Left cardiac atrium (tissue), 4 donors: Measurements from ENCODE around the gene AMIGO1. TPM values are rescaled to one million over a fixed set of nuclear protein-coding genes. Genes with fewer than 3 reads are reported as not detected.

ENCODE experiments used
- ATAC-seq, 2 donors: fragments of 200-7000 bp; cut with Tn5 transposase; one replicate each; pipeline ENCODE4 v1.9.1; 2020; ENCODE audit warnings: mild to moderate bottlenecking in 2 of 2, moderate library complexity in 2 of 2
- DNase-seq: peaks from one replicate; pipeline ENCODE4 v3.0.0-alpha.2; 2020
- intact Hi-C, 2 donors: fragments of 100-400 bp; cut with DNase I; formaldehyde crosslinking; loops; one replicate each; pipeline versions ENCODE4 v1.14.1 to v1.15.1; 2022 to 2023
- total RNA-seq, 2 donors: library from RNA; stranded (reverse); fragmentation: NEBNext Ultra II Directional; extraction: Animal tissue kit (Norgen Biotek cat#: 25700); gene quantifications; one replicate each; pipeline ENCODE4 v1.2.1, GENCODE V29; 2021
- donor health status: DM: no; HTN: yes; CAD: no.
- donor health status: DM: no; HTN: yes; CAD: no; lungs with severe emphysema.
- donor health status: DM: yes; HTN: yes; CAD: no.
- donor health status: Dilated cardiomyopathy.

Gene AMIGO1
- total RNA-seq, 2 donors from 2014 or later: 9.3 to 12.6 TPM

DNA sequence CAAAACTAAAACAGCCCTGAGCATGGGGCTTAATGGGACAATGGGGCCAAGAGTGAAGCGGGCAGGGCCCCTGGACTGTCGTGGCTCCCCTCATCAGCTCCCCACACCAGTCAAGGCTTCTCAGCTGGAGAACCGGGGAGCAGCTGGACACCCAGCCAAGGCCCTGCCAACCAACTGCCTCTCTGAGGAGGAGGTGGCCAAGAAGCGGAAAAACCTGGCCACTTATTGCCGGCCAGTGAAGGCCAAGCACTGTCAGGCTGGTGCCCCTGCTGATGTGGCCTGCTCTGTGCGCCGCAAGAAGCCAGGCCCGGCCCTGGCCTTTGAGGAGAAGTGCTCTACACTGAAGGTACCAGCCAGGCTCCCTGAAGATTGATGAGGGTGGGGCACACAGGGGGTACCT lies 18.2 kb downstream of the AMIGO1 start:
- DNase-seq (no peak), ATAC-seq (no peak)
- intact Hi-C loops: loop anchor here (2.0 to 5.0 kb wide), 2 partner anchors 41 kb away; no protein-coding TSS in a partner anchor

DNA sequence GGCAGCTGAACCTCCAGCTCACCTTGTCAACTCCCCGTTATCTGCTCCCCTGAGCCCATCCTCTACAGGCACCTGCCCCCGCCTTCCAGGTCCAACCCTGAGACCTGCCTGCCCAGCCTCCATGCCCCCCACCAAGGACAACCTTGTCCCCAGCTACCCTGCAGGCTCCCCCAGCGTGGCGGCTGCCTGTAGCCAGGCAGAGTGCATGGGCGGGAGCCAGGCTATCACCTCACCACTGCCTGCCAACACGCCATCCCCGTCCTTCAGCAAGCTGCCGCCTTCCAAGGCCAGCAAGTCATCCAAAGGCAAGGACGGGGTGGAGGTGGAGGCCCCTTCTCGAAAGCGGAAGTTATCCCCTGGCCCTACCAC lies 18.6 kb downstream of the AMIGO1 start:
- ATAC-seq (no peak), DNase-seq (no peak)
- intact Hi-C loops: loop anchor here (2.0 to 5.0 kb wide), 2 partner anchors 41 to 42 kb away; no protein-coding TSS in a partner anchor

DNA sequence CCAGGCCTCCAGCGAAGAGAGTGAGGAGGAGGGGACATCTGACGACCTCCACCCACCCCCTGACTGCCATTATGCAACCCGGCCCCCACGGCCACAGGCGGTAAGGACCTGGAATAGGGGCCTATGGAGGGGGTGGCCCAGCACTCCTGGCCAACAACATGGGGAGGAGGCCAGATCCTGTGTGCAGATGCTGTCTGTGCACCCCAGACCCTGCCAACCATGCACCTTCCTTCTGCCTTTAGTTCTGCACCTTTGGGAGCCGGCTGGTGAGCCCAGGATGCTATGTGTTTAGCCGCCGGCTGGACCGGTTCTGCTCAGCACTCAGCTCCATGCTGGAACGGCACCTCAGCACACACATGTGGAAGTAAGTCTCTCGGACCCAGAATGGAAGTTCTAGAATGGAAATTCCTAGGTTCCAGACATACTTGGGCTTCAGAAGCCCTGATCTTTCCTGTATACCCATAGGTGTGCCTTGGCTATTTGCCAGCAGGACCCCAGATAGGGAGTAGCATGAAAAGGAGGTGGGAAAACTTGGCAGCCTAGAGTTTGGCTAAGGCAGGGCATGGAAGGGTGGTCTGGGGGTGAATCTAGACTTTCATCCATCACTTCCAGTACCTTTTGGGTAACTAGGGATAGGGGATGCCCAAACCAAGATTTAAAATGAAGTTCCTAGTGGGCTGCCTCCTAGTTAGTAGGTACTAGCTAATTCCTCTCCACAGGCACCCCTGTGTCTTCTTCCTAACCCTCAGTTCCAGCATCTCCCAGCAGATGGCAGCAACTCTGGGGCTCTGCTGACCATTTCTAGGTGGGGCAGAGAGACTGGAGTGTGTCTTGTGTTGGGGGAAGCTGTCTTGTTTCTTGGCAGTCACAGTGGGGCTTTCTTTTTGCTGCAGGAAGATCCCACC lies 19.2 kb downstream of the AMIGO1 start:
- DNase-seq (peak; percentile 72), ATAC-seq (peak; percentile 28 to 43)
- intact Hi-C loops: loop anchor here (2.0 to 5.0 kb wide), 2 partner anchors 42 to 43 kb away; no protein-coding TSS in a partner anchor

DNA sequence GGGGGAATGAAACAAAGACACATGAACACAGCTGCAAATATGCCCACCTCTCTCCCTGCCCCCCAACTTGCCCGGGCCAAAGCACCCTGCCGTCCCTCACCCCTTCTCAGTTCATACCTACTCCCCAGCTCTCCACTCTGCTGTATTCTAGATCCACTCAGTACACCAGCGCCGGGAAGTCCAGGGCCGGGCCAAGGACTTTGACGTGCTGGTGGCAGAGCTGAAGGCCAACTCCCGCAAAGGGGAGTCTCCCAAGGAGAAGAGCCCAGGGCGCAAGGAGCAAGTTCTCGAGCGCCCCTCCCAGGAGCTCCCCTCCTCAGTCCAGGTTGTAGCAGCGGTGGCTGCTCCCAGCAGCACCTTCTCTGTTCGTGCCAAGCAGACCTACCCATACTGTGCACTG lies 20.8 kb downstream of the AMIGO1 start:
- intact Hi-C loops: no loop called here
- DNase-seq (no peak), ATAC-seq (no peak)

DNA sequence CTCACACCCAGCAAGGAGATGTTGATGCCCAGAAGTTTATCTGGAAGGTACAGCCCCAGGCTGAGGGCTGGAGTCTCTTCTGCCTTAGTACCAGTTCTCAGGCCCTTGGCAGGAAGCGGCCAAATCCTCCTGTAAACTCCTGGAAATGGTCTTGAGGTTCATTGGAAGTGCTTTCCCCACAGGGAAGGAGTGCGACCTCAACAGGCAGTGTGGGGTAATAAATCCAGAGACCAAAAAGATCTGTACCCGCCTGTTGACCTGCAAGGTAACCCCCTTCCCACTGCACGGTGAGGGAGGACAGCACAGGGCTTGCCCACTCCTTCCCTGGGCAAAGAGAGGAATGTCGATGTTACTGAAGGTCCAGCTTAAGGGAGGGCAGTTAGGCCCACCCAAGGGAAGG lies 21.3 kb downstream of the AMIGO1 start:
- ATAC-seq: no peak
- no peak for DNase-seq
- intact Hi-C loops: no loop called here

DNA sequence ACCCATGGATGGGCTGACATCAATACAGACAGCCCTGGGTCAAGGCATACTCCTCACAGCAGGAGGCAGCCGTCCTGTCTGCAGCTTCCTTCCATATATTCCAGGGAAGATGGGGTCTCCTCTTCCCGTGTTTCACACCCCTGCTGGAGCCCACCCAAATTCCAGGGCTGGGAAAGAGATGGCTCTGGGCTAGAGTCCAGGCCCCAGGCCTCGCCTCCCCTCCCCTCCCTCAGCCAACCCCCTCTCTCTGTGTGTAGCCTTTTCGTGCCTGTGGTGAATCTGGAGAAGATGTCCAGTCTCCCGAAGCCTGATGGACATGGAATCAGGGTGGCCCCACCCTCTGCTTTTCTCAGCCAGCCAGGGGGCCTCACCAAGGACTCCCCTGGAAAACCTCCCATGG lies 22.3 kb downstream of the AMIGO1 start:
- intact Hi-C loops: no loop called here
- peak; percentile 12 for DNase-seq
- ATAC-seq: no peak

DNA sequence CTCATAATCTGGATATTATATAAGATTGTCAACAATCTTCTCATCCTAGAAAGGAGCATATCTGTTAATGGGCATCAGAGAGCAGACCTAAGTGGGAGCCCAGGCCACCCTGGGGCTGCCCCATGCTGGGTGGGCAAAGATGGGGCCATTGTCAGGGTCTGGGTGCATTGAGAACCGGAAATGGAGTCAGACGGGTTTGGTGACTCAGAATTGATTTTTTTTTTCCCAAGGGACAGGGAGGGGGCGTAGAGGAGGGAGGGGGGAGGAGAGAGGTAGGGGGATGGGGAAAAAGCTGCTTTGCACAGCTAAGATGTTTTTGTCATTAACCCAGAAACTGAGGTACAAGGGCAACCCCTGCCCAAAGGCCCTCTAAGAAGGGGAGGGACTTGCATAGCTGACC lies 24.5 kb downstream of the AMIGO1 start:
- intact Hi-C loops: no loop called here
- DNase-seq (peak; percentile 11), ATAC-seq (no peak)

DNA sequence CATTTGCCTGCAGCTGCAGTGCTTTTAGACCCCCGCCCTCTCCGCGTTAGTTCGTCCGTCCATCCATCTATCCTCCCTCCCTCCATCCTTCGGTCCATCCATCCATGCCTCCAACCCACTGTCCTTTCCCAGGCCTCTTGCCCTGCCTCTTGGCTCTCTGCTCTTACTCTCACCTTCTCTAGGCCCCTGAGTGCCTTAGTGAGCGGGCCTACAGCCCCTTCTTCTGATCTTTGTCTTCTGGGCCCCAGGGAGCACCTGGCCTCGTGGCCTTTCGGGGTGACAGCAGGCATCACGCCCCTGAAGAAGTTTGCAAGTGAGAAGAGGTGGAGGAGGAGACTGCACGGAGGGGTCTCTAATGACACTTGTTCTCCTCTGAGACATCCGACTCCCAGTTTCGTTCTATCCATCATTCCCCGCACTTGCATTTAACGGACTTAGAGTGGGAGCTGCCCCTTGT lies 25.0 kb downstream of the AMIGO1 start:
- DNase-seq: peak; percentile 22
- intact Hi-C loops: no loop called here
- peak in 1 of 2 donors; percentile 4 for ATAC-seq

DNA sequence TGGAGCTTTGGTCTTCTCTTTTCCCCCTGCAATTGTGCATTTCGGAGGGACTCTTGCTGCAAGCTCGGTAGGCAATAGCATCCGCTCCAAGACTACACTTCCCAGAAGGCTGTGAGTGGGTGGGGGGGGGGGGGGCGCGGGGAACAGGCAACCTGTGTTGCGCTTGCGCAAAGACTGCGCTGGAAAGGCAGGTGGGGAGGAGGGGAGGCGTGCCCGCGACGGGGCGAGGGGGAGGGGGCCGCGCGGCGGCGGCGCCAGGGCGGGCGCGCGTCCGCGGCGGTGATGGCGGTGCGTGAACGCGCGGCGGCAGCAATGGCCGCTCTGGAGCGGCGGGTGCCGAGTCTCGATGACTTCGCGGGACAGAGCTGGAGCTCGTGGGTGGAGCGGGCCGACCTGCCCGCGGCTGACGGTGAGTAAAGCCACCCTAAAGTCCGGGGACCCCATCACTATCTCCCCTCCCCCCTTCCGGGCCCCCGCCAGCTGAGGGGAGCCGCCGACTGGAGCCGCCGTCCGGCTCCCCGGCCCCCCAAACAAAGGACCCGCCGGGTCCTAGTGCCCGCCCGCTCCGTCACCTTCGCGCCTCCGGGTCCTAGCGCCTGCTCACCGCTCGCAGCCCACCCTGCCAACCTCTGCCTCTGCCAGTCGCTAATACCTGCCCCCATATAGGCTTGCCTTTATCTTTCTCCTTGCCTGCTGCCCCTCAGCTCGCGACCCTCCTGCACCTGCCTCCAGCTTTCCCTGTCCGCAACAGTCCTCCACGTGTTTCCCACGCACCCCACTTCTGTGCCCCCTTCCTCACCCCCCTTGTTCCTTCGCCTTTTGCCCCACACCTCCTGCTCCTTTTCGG lies 25.6 kb downstream of the AMIGO1 start, which contains the start of gene ATXN7L2:
Gene ATXN7L2, plus strand, starts transcription at position 234 of the 847 bp plus-strand sequence. Its CDS starts 49 bp downstream, at position 283.
- intact Hi-C loops: no loop called here
- ATAC-seq (peak; percentile 93 to 96), DNase-seq (peak; percentile 94)

DNA sequence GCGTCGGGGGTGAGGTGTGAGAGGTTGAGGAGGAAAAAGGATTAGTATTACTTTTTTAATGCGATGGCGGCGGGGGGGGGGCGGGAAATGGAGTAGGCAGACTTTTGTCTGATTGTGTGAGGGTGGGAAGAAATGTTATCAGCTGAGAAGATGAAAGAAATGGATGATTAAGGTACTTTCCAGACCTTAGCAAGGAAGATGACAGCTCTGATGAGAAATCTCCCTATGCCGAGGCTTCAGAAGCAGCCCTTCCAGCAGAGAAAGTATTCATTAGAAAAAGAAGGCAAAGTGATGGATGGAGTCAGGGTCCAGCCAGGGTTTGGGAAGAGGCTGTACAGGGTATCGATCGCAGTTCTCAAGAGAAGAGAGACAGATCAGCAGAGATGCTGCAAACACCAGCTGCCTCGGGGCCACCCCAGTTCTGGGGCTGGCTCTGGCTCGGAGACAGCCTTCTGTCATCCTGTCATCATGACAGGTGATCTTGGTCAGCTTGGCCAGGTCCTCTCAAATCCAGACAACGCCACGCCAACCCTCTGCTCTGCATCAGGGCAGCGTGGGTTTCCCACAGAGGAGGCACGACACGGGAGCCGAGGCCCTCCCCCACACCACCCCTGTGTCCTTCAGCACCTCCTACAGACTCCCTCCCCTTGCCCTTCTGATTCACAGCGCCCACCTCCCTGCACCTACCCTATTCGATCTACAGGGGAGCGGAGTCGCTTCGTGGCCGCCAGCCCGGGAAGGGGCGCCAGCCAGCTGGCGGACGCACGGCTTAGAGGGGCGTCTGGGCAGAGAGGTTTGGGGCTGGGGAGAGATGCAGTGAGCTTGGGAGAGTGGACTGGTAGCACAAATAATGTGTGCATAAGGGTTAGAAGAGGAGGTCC lies 26.5 kb downstream of the AMIGO1 start:
- DNase-seq (peak; percentile 45), ATAC-seq (peak; percentile 13 to 30)
- intact Hi-C loops: no loop called here

DNA sequence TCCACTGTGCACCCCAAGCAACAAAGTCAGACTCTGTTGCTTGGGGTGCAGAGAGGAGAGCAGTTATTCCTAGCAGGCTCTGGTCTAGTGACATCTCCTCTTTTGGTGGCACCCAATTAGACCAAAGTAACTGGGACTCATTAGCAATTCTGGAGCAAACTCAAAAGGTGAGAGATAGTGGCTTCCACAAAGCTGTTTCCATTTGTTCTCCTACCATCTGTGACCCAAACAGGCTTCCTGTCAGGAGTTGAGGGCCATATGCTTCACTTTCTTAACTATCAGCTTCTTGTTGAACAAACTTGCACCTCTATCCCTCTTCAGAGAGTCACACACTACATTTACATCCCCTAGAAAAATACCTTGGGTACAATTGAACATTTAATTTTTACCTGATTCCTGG lies 27.3 kb downstream of the AMIGO1 start:
- intact Hi-C loops: no loop called here
- no peak for DNase-seq
- no peak for ATAC-seq

DNA sequence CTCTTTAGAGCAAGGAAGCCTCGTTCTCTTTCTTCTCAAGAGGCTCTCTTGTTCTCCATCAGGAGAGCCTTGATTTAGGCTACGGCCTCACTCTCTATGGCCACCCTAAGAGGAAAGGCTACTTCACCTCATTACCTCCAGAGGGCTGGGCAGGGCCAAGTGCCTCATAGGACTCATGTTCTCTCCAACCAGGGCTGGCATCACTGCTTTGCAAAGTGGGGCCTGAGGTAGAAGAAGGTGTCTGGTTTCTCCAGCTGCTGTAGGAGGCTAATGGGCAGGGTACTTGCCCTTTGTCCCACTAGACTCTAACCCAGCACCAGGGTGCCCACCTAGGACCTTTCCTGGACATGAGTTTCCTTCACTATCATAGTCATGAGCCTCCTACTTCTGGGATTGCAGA lies 27.9 kb downstream of the AMIGO1 start:
- ATAC-seq (no peak), DNase-seq (no peak)
- intact Hi-C loops: no loop called here

DNA sequence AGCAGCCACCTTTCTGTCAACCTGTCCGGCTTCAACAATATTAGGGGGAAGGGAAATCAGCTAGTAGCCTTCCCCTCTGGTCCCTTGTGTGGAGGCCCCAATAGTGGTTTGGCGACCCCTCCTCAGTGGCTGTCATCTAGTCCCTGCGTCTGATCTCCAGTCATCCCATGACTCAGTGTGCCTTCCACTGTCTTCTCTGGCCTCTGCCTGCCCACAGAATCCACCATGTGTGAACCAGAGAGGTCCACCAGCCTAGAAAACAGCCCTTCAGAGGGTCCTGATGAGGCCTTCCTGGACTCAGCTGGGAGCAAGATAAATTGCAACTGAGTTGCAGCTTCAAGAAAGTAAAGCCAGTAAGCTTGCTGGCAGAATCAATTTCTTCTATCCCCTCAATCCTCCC lies 29.6 kb downstream of the AMIGO1 start:
- intact Hi-C loops: no loop called here
- ATAC-seq (no peak), DNase-seq (no peak)

DNA sequence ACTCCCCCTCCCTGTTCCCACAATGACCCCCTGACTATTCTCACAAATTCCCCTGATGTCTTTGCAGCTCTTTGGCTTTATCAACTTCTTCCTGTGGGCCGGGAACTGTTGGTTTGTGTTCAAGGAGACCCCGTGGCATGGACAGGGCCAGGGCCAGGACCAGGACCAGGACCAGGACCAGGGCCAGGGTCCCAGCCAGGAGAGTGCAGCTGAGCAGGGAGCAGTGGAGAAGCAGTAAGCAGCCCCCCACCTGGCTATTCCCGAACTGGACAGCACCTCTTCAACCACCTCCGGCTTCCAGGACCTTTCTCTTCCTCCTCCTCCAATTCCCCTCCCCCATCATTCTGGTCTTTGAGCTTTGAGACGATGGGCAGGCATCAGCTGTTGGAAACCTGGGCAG lies 30.2 kb downstream of the AMIGO1 start:
- ATAC-seq (no peak), DNase-seq (no peak)
- intact Hi-C loops: no loop called here

DNA sequence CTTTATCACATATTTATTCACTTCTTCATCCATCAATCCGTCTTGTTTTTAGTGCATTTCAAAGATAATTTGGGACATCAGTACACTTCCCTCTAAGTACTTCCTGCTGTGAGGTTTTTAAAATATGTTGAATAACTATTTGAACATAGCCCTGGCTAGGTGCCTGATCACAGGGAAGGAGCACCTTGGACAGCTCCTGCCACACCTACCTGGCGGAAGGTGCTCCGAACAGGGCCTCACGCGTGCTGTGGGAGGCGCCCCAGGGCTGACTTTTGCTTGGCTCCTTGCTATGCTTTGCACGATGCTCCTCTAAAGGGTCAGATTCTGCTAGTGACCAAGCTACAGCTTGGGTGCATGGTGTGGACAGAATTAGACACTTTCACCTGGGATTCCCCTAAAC lies 30.7 kb downstream of the AMIGO1 start:
- DNase-seq: no peak
- intact Hi-C loops: no loop called here
- no peak for ATAC-seq

DNA sequence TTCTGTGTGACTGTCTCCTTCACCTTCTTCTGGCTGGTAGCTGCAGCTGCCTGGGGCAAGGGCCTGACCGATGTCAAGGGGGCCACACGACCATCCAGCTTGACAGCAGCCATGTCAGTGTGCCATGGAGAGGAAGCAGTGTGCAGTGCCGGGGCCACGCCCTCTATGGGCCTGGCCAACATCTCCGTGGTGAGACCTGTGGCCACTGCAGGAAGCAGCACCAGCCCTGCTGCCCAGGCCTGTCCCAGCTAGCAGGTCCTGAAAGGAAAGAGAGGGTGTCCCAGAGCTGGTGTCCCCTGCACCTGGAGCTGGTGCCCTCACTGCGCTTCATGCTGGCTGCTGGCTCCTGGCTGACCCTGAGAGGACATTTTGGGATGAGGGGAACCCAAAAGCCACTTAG lies 31.7 kb downstream of the AMIGO1 start:
- intact Hi-C loops: no loop called here
- ATAC-seq (no peak), DNase-seq (no peak)

DNA sequence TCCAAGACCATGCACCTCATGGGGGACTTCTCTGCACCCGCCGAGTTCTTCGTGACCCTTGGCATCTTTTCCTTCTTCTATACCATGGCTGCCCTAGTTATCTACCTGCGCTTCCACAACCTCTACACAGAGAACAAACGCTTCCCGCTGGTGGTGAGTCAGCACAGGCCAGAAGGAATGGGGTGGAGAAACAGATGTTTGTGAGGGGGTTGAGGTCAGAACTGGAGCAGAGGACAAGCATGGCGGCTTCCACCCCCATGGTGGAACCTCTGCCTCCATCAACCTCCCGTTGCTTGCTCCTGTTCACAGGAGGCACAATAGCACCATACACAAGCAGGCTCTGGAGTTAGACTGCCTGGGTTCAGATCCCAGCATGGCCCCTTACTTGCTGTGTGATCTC lies 32.7 kb downstream of the AMIGO1 start:
- ATAC-seq: no peak
- no peak for DNase-seq
- intact Hi-C loops: no loop called here

DNA sequence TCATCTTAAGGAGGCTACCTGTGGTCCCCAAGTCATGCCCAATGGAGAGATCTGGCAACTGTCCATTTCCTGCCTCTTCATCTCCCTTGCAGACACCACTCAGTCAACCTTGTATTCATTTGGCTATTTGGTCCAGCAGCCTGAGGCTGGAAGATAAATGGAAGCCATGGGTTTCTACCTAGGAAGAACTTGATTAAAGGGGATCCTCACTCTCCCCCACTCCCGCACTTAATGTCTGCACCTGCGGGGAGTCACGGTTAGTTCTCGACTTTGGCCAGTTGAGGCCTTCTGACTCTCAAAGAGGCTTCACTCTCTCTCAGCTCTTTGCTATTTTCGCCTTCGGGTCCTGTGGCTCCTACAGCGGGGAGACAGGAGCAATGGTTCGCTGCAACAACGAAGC lies 34.3 kb downstream of the AMIGO1 start:
- ATAC-seq (no peak), DNase-seq (no peak)
- intact Hi-C loops: no loop called here

DNA sequence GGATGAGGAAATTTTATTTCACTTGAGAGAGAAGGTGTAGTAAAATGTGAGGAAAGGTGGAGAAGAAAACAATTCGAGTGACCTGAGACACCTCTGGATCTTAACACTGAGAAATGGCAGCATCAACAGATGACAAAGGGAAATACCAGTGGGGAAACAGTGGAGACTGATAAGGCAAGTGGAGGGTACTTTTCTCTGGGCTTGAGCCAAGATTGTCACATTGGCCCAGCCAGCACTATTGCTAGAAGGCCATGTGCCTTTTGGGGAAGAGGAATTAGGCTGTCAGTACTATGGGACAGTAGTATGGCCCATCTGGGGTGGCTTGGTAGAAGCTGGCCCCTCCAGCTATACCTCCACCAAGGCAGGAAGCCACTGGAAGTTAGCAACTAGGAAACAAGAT lies 34.8 kb downstream of the AMIGO1 start:
- DNase-seq (no peak), ATAC-seq (peak; percentile 68 to 69)
- intact Hi-C loops: no loop called here
